DOHH2 (cell line): ENCODE measurements around the gene POU5F1.

Source experiments
- H3F3A ChIP-seq: fragments of 200-600 bp; sonication (generic), shearing (Covaris generic); 2 replicates; pipeline ENCODE4 v1.6.0; 2016; ENCODE audit warnings: antibody characterized with exemption, mild to moderate bottlenecking; ENCODE audit not compliant: control insufficient read depth, insufficient read depth
- H3K27ac ChIP-seq: fragments of 200-600 bp; sonication (generic); 2 replicates; pipeline ENCODE4 v1.5.1; 2014; ENCODE audit warnings: low read depth, mild to moderate bottlenecking, low read length, moderate library complexity
- H3K27me3 ChIP-seq: fragments of 200-600 bp; sonication (generic); 2 replicates; pipeline ENCODE4 v1.6.1; 2014; ENCODE audit warnings: mild to moderate bottlenecking, low read length, mixed read lengths; ENCODE audit not compliant: control insufficient read depth
- H3K36me3 ChIP-seq: fragments of 200-600 bp; sonication (generic); 2 replicates; pipeline ENCODE4 v1.6.1; 2014; ENCODE audit warnings: mild to moderate bottlenecking, low read length, moderate library complexity, mixed read lengths; ENCODE audit not compliant: control insufficient read depth
- H3K4me1 ChIP-seq: fragments of 200-600 bp; sonication (generic); 2 replicates; pipeline ENCODE4 v1.6.1; 2014; ENCODE audit warnings: mild to moderate bottlenecking, low read length, mixed read lengths; ENCODE audit not compliant: control insufficient read depth
- H3K4me2 ChIP-seq: fragments of 200-600 bp; sonication (generic); 2 replicates; pipeline ENCODE4 v1.6.0; 2014; ENCODE audit warnings: mild to moderate bottlenecking, low read length, moderate library complexity
- H3K4me3 ChIP-seq: fragments of 200-600 bp; sonication (generic); 2 replicates; pipeline ENCODE4 v1.5.1; 2014; ENCODE audit warnings: mild to moderate bottlenecking, low read length, mixed read lengths
- H3K79me2 ChIP-seq: fragments of 200-600 bp; sonication (generic); 2 replicates; pipeline ENCODE4 v1.6.1; 2014; ENCODE audit warnings: mild to moderate bottlenecking, low read length, mixed read lengths; ENCODE audit not compliant: control insufficient read depth
- H3K9me2 ChIP-seq: fragments of 200-600 bp; sonication (generic); replicated peaks from 2 replicates; pipeline ENCODE4 v1.6.1; 2014; ENCODE audit warnings: mild to moderate bottlenecking, low read length, mixed read lengths; ENCODE audit not compliant: control insufficient read depth
- H3K9me3 ChIP-seq: fragments of 200-600 bp; sonication (generic); 2 replicates; pipeline ENCODE4 v1.6.1; 2014; ENCODE audit warnings: antibody characterized with exemption, low read length, mixed read lengths; ENCODE audit not compliant: control insufficient read depth, insufficient read depth
- H4K20me1 ChIP-seq: fragments of 200-600 bp; sonication (generic); 2 replicates; pipeline ENCODE4 v1.6.0; 2014; ENCODE audit warnings: low read depth, mild to moderate bottlenecking, antibody characterized with exemption, low read length, moderate library complexity; ENCODE audit not compliant: control insufficient read depth, insufficient read depth
- CTCF ChIP-seq: fragments of 200-600 bp; sonication (generic); IDR thresholded peaks from one replicate; pipeline ENCODE4 v1.5.1; 2014; ENCODE audit warnings: antibody characterized with exemption, mild to moderate bottlenecking, low read depth, low read length; ENCODE audit not compliant: poor library complexity, severe bottlenecking
- EZH2phosphoT487 ChIP-seq: fragments of 200-600 bp; sonication (generic); IDR thresholded peaks from 2 replicates; pipeline ENCODE4 v1.6.1; 2017; ENCODE audit warnings: borderline replicate concordance, mild to moderate bottlenecking, antibody characterized with exemption, low read length, moderate library complexity, mixed read lengths

The POU5F1 gene

GRCh38 chr6:31131595-31131994, 38.9 kb downstream of the POU5F1 start:
- Histone ChIP-seq H3F3A (no peaks in the 10 kb centered on the region), H3K9me3 (no peaks in the 10 kb centered on the region), H3K36me3 (no peaks in the 10 kb centered on the region), H3K27me3 (peaks cover 13% of the 10 kb centered on the region), H3K4me2 (no peak overlapping the region), H3K4me3 (no peak overlapping the region), H3K27ac (no peak overlapping the region), H3K4me1 (no peaks in the 10 kb centered on the region), H3K9me2 (no peaks in the 10 kb centered on the region), H4K20me1 (no peaks in the 10 kb centered on the region), H3K79me2 (no peaks in the 10 kb centered on the region)
- TF ChIP-seq EZH2phosphoT487, result no peak
- no peak for TF ChIP-seq CTCF

GRCh38 chr6:31130751-31131150, 39.7 kb downstream of the POU5F1 start:
- Histone ChIP-seq H3K79me2 (no peaks in the 10 kb centered on the region), H3F3A (no peaks in the 10 kb centered on the region), H3K36me3 (no peaks in the 10 kb centered on the region), H4K20me1 (no peaks in the 10 kb centered on the region), H3K27me3 (peaks cover 13% of the 10 kb centered on the region), H3K27ac (no peak overlapping the region), H3K4me2 (no peak overlapping the region), H3K9me2 (no peaks in the 10 kb centered on the region), H3K4me3 (no peak overlapping the region), H3K9me3 (no peaks in the 10 kb centered on the region), H3K4me1 (no peaks in the 10 kb centered on the region)
- no peak for TF ChIP-seq CTCF
- no peak for TF ChIP-seq EZH2phosphoT487

GRCh38 chr6:31129130-31129529, 41.4 kb downstream of the POU5F1 start:
- H3K36me3 ChIP-seq, result no peaks in the 10 kb centered on the region
- no peak overlapping the region for H3K4me2 ChIP-seq
- no peaks in the 10 kb centered on the region for H3K9me3 ChIP-seq
- no peaks in the 10 kb centered on the region for H3F3A ChIP-seq
- H4K20me1 ChIP-seq, result no peaks in the 10 kb centered on the region
- H3K4me3 ChIP-seq, result no peak overlapping the region
- no peaks in the 10 kb centered on the region for H3K9me2 ChIP-seq
- H3K79me2 ChIP-seq, result no peaks in the 10 kb centered on the region
- no peak for TF ChIP-seq CTCF
- no peak for TF ChIP-seq EZH2phosphoT487
- H3K27me3 ChIP-seq, result peaks cover 13% of the 10 kb centered on the region
- no peak overlapping the region for H3K27ac ChIP-seq
- no peaks in the 10 kb centered on the region for H3K4me1 ChIP-seq
